Adrenal gland (tissue), 12 donors: ENCODE measurements around the gene LRRC28. TPM values are rescaled to one million over a fixed set of nuclear protein-coding genes. Genes with fewer than 3 reads are reported as not detected.

Experiments
- DNase-seq, 7 donors: peaks; one replicate each; pipeline ENCODE4 v3.0.0-alpha.2; 2019 to 2020
- H3K27ac ChIP-seq, 5 donors: fragments of 200-600 bp; sonication (generic) in 4 of 5; 1 replicate in 3 of 5; 2 replicates in 2 of 5; pipeline versions ENCODE4 v1.5.1 to v1.8.0; 2016 to 2020; ENCODE audit warnings: mild to moderate bottlenecking in 1 of 5
- H3K27me3 ChIP-seq: fragments of 200-600 bp; 2 replicates; pipeline ENCODE4 v1.8.0; 2021
- H3K36me3 ChIP-seq, 2 donors: fragments of 200-600 bp; replicated peaks in 1 of 2; 1 replicate in 1 of 2; 2 replicates in 1 of 2; pipeline versions ENCODE4 v1.5.1 to v1.8.0; 2018 to 2022
- H3K4me1 ChIP-seq, 2 donors: fragments of 200-600 bp; replicated peaks in 1 of 2; 1 replicate in 1 of 2; 2 replicates in 1 of 2; pipeline versions ENCODE4 v1.5.1 to v1.8.0; 2018 to 2021
- H3K4me3 ChIP-seq, 4 donors: fragments of 200-600 bp; sonication (generic) in 3 of 4; one replicate each; pipeline ENCODE4 v1.5.1; 2016 to 2018
- H3K9me3 ChIP-seq, 3 donors: fragments of 200-600 bp; sonication (generic) in 1 of 3; replicated peaks in 1 of 3; 1 replicate in 2 of 3; 2 replicates in 1 of 3; pipeline versions ENCODE4 v1.5.1 to v1.8.0; 2016 to 2021
- POLR2A ChIP-seq, 2 donors: fragments of 450-650 bp; IDR thresholded peaks; one replicate each; pipeline ENCODE4 v1.6.1; 2017; ENCODE audit warnings: antibody characterized with exemption in 2 of 2, mild to moderate bottlenecking in 2 of 2, moderate library complexity in 1 of 2
- WGBS, 4 donors: extraction: QIAGEN DNeasy Blood & Tissue Kit in 2 of 4; methylation state at CpG; one replicate each; pipeline versions ENCODE4 v1.1.5 to v1.1.7; 2013 to 2017; 5-methylcytosine and 5-hydroxymethylcytosine counted together
- intact Hi-C, 2 donors: fragments of 100-400 bp; cut with DNase I; formaldehyde crosslinking; loops; one replicate each; pipeline versions ENCODE4 v1.14.1 to v1.15.0; 2022 to 2023
- polyA plus RNA-seq, 3 donors: library from polyadenylated mRNA; stranded (reverse); fragments of 200-250 nt in 2 of 3; fragments of 350-450 nt in 1 of 3; fragmentation: Illumina TruSeq in 1 of 3; extraction: RNeasy Lipid Tissue Mini Kit (QIAGEN cat#74804) in 1 of 3; gene quantifications; one replicate each; pipeline ENCODE4 v1.2.3, GENCODE V29; 2013 to 2014
- total RNA-seq, 9 donors: library from RNA; depleted of rRNA in 4 of 9; stranded (reverse); fragments of >200 nt in 4 of 9; fragments of 120-200 nt in 1 of 9; fragmentation: NEBNext Ultra II Directional in 1 of 9; extraction: Animal tissue kit (Norgen Biotek cat#: 25700) in 1 of 9; gene quantifications; one replicate each; pipeline versions ENCODE4 v1.1.0 to v1.2.4, GENCODE V29; 2013 to 2023
- TF ChIP-seq, protein P1 (sequence below), 6 experiments: fragments of 450-650 bp in 4 of 6; fragments of 200-600 bp in 2 of 6; sonication (generic) in 1 of 6; IDR thresholded peaks; 1 replicate in 5 of 6; 2 replicates in 1 of 6; pipeline versions ENCODE4 v1.5.1 to v1.8.0; 2016 to 2021; ENCODE audit warnings: antibody characterized with exemption in 6 of 6, mild to moderate bottlenecking in 2 of 6, moderate library complexity in 1 of 6
- donor health status: healthy with polysubstance abuse.
- donor health status: Bipolar disorder and iron deficiency.
- donor health status: DM: yes; HTN: yes; CAD: no.
- donor health status: DM: no; HTN: no; CAD: no.
- donor health status: DM: no; HTN: no; CAD: no.
- donor health status: DM: yes; HTN: yes; CAD: no.

Gene LRRC28
- total and polyA plus RNA-seq, 12 donors, result 4.4 to 49.8 (median 22.0) TPM

DNA sequence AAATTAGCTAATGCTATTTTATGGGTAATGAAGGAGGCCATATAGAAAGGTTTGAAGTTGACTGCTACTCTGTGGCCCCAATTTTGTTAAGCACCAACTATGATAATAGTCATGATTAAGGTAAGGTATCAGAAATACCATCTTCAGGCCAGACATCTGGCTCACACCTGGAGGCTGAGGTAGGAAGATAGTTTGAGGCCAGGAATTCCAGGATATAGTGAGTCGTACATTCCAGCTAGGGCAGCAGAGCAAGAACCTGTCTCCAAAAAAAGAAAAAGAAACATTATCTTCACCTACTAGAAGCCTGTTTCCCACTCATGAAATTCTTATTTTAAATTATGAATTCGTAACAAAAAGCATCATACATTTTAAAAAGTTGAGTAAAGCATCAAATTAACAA, 64.4 kb downstream of the LRRC28 start:
- no peak for DNase-seq

DNA sequence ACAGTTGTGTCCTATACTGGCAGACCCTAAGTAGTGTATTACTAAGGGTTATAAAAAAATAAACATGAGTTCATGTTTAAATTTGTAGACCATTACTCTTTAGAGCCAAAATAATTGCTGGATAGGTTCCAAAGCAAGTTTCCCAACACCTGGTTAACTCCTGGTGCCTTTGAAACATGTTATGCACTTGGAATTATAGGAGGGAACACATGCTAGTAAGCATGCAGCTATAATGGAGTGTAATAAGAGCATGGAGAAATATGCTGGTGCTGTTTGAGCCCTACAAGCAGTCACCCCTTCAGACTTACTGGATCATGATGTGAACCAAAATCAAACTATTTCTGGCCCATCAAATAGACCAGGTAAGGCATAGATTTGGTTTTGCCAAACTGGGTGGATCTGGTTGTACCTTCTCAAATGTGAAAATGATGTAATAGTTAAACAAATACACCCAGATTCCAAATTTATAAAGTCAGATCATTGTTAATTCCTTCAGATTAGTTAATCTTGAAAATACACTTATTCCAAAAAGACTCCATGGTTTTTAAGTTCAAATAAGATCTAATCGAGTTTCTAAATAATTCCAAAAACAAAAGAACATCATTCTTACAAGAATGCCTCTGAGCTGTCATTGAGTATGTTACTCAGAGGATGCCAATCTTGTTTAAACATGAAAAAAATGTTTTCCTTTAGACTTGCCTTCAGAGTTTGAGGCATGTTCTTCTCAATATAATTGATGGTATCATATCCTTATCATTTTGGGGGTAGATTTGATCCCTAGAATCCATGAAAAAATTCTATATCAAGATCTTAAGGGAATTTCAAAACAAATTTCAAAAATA, 69.3 kb downstream of the LRRC28 start:
- Histone ChIP-seq H3K36me3 (no peaks in the 10 kb centered on the region), H3K4me3 (no peak overlapping the region), H3K27ac (no peak overlapping the region), H3K4me1 (no peaks in the 10 kb centered on the region), H3K9me3 (no peaks in the 10 kb centered on the region), H3K27me3 (no peaks in the 10 kb centered on the region)
- WGBS, 4 donors, result 73 to 84% (median 78%) methylated on average over 1 of the region's 1 CpG
- no peak for DNase-seq
- intact Hi-C loops, result no loop called here
- TF ChIP-seq, protein P1, sequence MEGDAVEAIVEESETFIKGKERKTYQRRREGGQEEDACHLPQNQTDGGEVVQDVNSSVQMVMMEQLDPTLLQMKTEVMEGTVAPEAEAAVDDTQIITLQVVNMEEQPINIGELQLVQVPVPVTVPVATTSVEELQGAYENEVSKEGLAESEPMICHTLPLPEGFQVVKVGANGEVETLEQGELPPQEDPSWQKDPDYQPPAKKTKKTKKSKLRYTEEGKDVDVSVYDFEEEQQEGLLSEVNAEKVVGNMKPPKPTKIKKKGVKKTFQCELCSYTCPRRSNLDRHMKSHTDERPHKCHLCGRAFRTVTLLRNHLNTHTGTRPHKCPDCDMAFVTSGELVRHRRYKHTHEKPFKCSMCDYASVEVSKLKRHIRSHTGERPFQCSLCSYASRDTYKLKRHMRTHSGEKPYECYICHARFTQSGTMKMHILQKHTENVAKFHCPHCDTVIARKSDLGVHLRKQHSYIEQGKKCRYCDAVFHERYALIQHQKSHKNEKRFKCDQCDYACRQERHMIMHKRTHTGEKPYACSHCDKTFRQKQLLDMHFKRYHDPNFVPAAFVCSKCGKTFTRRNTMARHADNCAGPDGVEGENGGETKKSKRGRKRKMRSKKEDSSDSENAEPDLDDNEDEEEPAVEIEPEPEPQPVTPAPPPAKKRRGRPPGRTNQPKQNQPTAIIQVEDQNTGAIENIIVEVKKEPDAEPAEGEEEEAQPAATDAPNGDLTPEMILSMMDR (IDR thresholded peaks at IDR 0.05), result no peak
- no peak for TF ChIP-seq POLR2A (IDR thresholded peaks at IDR 0.05)

More for the DNA sequence above, 64.4 kb downstream of the LRRC28 start:
- Histone ChIP-seq H3K36me3 (peaks cover 0 to 4% of the 10 kb centered on the region in 2 donors), H3K4me3 (no peak overlapping the region), H3K4me1 (no peaks in the 10 kb centered on the region), H3K9me3 (peaks cover 0 to 13% (median 12%) of the 10 kb centered on the region in 3 donors), H3K27me3 (no peaks in the 10 kb centered on the region), H3K27ac (no peak overlapping the region)
- intact Hi-C loops, result no loop called here
- 95 to 100% (median 98%) methylated on average over 2 of the region's 2 CpGs for WGBS, 4 donors
- TF ChIP-seq, protein P1 (IDR thresholded peaks at IDR 0.05), result no peak
- TF ChIP-seq POLR2A (IDR thresholded peaks at IDR 0.05), result no peak

DNA sequence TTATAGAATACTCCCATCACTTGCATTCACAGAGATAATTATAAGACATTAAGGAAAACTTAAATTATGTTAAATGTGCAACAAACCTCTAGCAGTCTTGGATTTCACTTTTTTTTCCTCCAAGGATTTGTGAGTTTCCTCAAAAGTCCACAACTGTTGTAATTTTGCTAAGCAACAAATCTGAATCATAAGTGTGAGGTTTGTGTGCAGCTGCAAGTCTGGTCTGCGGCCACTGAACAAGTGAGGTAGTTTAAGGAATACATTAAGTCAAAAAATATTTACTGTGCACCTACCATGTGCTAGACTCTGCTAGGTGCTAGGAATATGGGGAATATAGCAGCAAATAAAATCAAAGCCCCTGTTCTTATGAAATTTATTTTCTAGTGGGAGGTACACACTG, 70.2 kb downstream of the LRRC28 start:
- TF ChIP-seq POLR2A (IDR thresholded peaks at IDR 0.05), result no peak
- TF ChIP-seq, protein P1 (IDR thresholded peaks at IDR 0.05), result no peak
- no peaks in the 10 kb centered on the region for H3K36me3 ChIP-seq
- no peak overlapping the region for H3K27ac ChIP-seq
- intact Hi-C loops, result no loop called here
- DNase-seq, result no peak
- no peaks in the 10 kb centered on the region for H3K9me3 ChIP-seq
- no peaks in the 10 kb centered on the region for H3K4me1 ChIP-seq
- WGBS, 4 donors, result 94 to 100% (median 94%) methylated on average over 1 of the region's 1 CpG
- H3K27me3 ChIP-seq, result no peaks in the 10 kb centered on the region
- H3K4me3 ChIP-seq, result no peak overlapping the region

DNA sequence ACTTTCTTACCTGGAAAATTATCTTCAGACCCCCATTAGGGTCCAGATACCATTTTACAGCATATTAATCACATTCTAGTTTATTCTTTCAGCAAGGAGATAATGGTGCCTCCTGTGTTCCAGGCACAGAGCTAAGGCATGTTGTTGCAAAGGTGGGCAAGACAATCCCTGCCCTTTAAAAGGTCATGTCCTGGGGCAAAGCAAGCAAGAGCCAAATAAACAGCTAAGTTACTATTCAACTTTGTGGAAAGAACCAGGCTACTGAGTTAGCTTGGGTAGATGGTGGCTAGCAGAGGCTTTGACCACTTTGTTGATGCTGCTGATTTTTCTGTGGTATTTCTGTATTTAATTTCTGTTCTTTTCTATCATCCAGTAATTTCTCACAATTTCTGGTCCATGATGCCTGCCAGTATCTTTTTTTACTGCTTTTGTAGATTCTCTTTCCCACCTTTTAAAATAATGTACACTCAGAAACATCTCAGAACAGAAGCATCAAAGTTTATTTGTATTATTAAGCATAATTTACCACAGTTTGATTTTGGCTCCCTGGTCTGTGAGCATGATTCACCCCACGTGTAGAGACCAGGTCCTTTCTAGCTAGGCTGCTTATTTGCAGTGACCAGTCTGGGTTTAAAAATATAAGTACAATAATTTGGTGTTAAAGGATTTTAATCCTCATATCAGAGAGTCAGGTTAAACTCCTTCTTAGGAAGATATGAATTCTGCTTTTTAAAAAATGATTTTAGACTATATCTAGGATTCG, 71.5 kb downstream of the LRRC28 start:
- H3K4me1 ChIP-seq, result no peaks in the 10 kb centered on the region
- no peaks in the 10 kb centered on the region for H3K27me3 ChIP-seq
- H3K27ac ChIP-seq, result no peak overlapping the region
- intact Hi-C loops, result no loop called here
- H3K4me3 ChIP-seq, result no peak overlapping the region
- WGBS, 4 donors, result 79 to 95% (median 83%) methylated on average over 2 of the region's 2 CpGs
- H3K9me3 ChIP-seq, result no peaks in the 10 kb centered on the region
- TF ChIP-seq, protein P1 (IDR thresholded peaks at IDR 0.05), result no peak
- TF ChIP-seq POLR2A (IDR thresholded peaks at IDR 0.05), result no peak
- no peaks in the 10 kb centered on the region for H3K36me3 ChIP-seq
- DNase-seq, result no peak
